ENCODE measurements around the gene TAOK2. TPM values are rescaled to one million over a fixed set of nuclear protein-coding genes. Genes with fewer than 3 reads are reported as not detected.
"Not testable (repeated sequence)": the region's sequence is repeated elsewhere in the genome, so short reads cannot be mapped to it uniquely, and the experiment has no call there.

The TAOK2 gene
- total RNA-seq, 3 donors from 2014 or later: 34.9 to 37.9 (median 37.8) TPM

DNA sequence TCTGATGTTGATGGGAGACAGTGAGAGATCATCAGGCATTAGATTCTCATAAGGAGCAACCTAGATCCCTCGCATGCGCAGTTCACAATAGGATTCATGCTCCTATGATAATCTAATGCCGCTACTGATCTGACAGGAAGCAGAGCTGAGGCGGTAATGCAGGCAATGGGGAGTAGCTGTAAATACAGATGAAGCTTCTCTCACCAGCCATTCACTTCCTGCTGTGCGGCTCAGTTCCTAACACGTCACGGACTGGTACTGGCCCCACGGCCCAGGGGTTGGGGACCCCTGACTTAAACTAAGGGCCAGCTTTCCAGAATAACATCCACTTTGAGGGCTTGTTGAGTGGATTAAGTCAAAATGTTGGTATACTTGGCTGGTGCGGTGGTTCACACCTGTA is 14.4 kb upstream of the TAOK2 start:
- no peak for DNase-seq
- no peak for ATAC-seq
- Mint-ChIP-seq H3K9me3 (no peaks in the 10 kb centered on the region), H3K4me3 (no peak overlapping the region), H3K27me3 (ENCODE audit: low read depth) (no peaks in the 10 kb centered on the region), H3K36me3 (ENCODE audit: insufficient read depth) (no peaks in the 10 kb centered on the region), H3K4me1 (ENCODE audit: low read depth) (peaks cover 16% of the 10 kb centered on the region)

DNA sequence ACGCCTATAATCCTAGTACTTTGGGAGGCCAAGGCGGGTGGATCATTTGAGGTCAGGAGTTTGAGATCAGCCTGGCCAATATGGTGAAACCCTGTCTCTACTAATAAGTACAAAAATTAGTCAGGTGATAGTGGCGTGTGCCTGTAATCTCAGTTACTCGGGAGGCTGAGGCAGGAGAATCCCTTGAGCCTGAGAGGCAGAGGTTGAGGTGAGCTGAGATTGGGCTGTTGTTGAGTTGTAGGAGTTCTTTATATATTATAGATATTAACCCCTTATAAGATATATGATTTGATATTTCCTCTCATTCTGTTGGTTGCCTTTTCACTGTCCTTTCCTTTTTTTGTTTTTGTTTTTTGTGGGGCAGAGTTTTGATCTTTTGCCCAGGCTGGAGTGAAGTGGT is 13.8 kb upstream of the TAOK2 start:
- not testable (repeated sequence) for DNase-seq; ATAC-seq; H3K4me3 Mint-ChIP-seq; H3K9me3 Mint-ChIP-seq; H3K36me3 Mint-ChIP-seq (ENCODE audit: insufficient read depth); H3K27me3 Mint-ChIP-seq (ENCODE audit: low read depth)
- peaks cover 16% of the 10 kb centered on the region for H3K4me1 Mint-ChIP-seq (ENCODE audit: low read depth)

DNA sequence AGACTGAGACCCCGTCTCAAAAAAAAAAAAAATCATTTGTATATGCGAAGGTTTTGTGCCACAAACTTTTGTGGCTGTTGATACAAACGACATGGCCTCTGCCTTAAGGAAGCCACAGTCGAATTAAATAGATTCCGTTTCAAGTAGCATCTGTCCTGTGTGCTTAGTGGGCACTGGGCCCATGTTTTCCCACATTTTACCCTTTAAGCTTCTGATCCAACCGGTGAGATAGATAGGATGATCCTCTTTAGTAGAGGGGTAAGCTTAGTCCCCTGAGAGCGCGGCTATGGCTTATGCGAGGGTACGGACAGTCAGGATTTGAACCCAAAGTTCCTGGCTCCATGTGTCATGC is 12.6 kb upstream of the TAOK2 start:
- DNase-seq (no peak), ATAC-seq (no peak)
- Mint-ChIP-seq H3K4me3 (peak overlapping the region; percentile 83), H3K36me3 (ENCODE audit: insufficient read depth) (peaks cover 1% of the 10 kb centered on the region), H3K27me3 (ENCODE audit: low read depth) (no peaks in the 10 kb centered on the region), H3K9me3 (no peaks in the 10 kb centered on the region), H3K4me1 (ENCODE audit: low read depth) (peaks cover 17% of the 10 kb centered on the region)

DNA sequence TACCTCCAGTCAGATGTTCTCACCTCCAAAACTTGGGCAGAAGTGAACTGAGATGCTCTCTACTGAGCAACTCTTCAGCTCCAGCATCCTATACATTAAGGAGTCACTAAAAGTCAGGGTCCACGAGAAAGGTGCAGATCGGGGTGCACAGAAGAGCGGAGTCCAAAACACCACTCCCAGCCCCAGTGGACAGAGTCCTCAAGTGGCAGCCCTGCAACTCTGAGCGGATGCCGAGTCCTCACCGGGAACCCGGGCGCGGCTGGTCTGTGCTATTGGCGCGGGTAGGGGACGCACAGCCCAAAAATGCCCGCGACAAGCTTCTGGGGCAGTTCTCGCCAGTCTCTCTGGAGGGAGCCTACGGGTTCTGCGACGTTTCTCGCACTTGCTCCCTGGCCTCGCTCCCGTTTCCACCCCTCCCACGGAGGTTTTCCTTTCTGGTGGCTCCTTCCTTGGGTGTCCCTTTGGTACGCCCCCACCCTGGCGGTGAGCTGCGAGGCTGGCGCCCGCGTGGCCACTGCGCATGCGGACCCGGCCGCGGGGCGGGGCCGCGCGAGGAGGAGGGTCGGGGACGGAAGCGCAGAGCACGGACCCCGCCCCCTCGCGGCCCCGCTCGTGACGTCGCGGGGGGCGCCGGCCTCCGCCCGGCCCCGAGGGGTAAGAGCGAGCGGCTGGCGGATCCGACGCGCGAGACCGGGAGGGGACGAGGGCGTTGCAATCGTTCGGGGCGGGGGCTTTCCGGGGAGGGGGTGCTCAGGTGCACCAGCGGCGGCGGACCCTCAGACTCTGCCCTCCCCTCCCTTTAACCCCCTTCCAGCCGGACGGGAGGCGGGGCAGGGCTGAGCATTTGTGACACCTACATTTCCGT is 12.0 kb upstream of the TAOK2 start, which contains the start of gene TMEM219:
Gene TMEM219, plus strand, starts transcription at position 601 of the 865 bp plus-strand sequence. CDS start 1,065 bp downstream, outside the sequence.
- Mint-ChIP-seq H3K4me3 (peak within 1 kb of the TSS; percentile 85), H3K4me1 (ENCODE audit: low read depth) (peaks cover 17% of the 10 kb centered on the region), H3K27me3 (ENCODE audit: low read depth) (no peaks in the 10 kb centered on the region), H3K36me3 (ENCODE audit: insufficient read depth) (peaks cover 1% of the 10 kb centered on the region), H3K9me3 (no peaks in the 10 kb centered on the region)
- ATAC-seq (peak; percentile 88 to 94), DNase-seq (peak; percentile 92)

DNA sequence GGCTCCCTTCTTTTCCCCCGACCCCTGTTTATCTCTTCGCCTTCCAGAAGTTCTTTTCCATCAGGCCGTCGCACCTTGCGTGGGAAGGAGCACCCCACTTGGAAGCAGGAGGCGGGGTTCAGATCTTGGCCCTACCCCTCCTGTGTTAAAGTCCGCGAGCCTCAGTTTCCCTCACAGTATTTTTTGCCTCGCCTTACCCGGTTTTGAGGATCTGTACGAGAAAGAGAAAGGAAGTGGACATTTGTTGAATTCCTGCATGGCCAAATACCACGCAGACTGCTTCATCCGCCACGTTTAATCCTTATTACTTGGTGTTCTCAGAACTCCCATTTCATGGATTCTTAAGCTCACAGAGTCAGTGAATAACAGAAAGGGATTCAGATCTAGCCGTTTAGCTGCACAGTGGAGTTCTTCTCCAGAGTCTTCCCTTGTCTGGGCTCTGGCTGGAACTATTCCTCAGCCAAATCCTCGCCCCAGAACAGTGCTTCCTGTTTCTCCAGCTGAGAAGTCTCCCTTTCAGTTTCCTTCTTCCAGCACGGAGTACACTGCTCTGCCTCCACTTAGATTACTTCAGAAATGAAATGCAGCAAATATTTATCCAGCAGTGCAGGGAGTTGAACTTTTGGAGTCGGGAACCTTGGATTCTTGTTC is 11.2 kb upstream of the TAOK2 start:
- ATAC-seq: no peak
- Mint-ChIP-seq H3K4me1 (ENCODE audit: low read depth) (peaks cover 17% of the 10 kb centered on the region), H3K9me3 (no peaks in the 10 kb centered on the region), H3K36me3 (ENCODE audit: insufficient read depth) (peaks cover 1% of the 10 kb centered on the region), H3K4me3 (peak overlapping the region; percentile 85), H3K27me3 (ENCODE audit: low read depth) (no peaks in the 10 kb centered on the region)
- no peak for DNase-seq

DNA sequence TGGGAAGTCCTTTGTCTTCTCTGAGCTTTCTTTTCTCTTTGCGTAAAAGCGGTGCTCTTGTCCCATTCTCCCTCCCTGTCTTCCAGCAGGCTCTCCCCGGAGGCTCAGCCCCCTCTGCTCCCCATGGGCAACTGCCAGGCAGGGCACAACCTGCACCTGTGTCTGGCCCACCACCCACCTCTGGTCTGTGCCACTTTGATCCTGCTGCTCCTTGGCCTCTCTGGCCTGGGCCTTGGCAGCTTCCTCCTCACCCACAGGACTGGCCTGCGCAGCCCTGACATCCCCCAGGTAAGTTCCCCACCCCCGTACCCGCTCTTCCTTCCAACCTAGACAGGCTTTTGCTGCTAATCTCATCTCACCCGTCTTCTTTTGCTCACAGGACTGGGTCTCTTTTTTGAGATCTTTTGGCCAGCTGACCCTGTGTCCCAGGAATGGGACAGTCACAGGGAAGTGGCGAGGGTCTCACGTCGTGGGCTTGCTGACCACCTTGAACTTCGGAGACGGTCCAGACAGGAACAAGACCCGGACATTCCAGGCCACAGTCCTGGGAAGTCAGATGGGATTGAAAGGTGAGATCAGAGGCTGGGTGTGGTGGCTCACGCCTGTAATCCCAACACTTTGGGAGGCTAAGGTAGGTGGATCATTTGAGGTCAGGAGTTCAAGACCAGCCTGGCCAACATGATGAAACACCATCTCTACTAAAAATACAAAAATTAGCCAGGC is 10.5 kb upstream of the TAOK2 start:
- Mint-ChIP-seq H3K4me1 (ENCODE audit: low read depth) (peaks cover 17% of the 10 kb centered on the region), H3K27me3 (ENCODE audit: low read depth) (no peaks in the 10 kb centered on the region), H3K36me3 (ENCODE audit: insufficient read depth) (peaks cover 1% of the 10 kb centered on the region), H3K4me3 (peak overlapping the region; percentile 85), H3K9me3 (no peaks in the 10 kb centered on the region)
- ATAC-seq (no peak), DNase-seq (no peak)

DNA sequence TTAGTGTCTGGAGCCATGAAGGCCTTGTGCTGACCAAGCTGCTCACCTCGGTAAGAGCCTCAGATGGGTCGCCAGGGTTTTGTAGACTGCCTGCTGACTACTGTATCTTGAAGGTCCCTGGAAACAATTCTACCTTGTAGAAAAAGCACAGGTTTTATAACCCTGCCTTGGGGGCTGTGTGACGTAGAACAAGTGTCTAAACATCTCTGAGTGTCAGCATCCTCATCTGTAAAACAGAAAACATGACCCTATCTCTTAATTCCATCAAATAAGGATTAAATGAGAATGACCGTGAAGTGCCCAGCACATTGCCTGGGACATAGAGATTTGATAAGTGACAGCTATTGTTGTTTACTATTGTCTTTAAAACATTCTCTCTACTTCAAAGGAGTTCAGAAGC is 5.5 kb upstream of the TAOK2 start:
- H3K4me1 Mint-ChIP-seq (ENCODE audit: low read depth): peaks cover 9% of the 10 kb centered on the region
- peaks cover 10% of the 10 kb centered on the region for H3K36me3 Mint-ChIP-seq (ENCODE audit: insufficient read depth)
- H3K27me3 Mint-ChIP-seq (ENCODE audit: low read depth): no peaks in the 10 kb centered on the region
- H3K4me3 Mint-ChIP-seq: no peak overlapping the region
- DNase-seq (no peak), ATAC-seq (no peak)
- no peaks in the 10 kb centered on the region for H3K9me3 Mint-ChIP-seq

DNA sequence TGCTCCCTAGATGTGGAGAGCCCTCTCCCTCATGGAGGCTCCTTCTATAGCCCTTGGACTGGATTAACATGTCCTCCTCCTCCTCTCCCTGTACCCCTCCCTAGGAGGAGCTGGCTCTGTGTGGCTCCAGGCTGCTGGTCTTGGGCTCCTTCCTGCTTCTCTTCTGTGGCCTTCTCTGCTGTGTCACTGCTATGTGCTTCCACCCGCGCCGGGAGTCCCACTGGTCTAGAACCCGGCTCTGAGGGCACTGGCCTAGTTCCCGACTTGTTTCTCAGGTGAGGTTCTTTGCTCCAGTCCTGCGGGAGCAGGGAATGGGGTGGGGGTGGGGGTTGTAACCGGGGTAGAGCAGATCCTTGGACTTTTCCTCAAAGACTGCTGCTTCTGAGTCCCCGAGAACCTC is 2.4 kb upstream of the TAOK2 start:
- no peaks in the 10 kb centered on the region for H3K27me3 Mint-ChIP-seq (ENCODE audit: low read depth)
- no peak for DNase-seq
- H3K9me3 Mint-ChIP-seq: no peaks in the 10 kb centered on the region
- no peak for ATAC-seq
- peaks cover 9% of the 10 kb centered on the region for H3K36me3 Mint-ChIP-seq (ENCODE audit: insufficient read depth)
- no peak overlapping the region for H3K4me3 Mint-ChIP-seq
- H3K4me1 Mint-ChIP-seq (ENCODE audit: low read depth): peaks cover 25% of the 10 kb centered on the region

DNA sequence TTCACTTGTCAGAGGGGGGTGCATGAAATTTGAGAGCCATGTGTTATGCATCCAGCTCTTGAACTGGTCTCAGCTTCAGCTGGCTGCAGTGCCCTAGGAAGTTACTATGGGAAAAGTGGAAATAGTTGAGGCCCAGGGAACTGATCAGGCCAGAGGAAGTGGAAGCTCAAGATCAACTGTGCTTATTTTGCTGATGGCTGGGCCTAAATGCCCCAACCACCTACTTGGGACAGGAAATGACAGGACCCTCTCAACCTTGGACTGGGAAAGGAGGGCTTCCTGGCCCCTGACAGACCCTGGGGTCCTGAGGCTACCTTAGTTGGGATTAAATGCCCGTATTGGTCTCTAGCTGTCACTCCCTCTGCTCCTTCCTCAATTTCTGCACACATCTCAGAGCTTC is 1.2 kb upstream of the TAOK2 start:
- Mint-ChIP-seq H3K27me3 (ENCODE audit: low read depth) (no peaks in the 10 kb centered on the region), H3K4me3 (peak overlapping the region; percentile 95), H3K36me3 (ENCODE audit: insufficient read depth) (peaks cover 9% of the 10 kb centered on the region), H3K4me1 (ENCODE audit: low read depth) (peaks cover 32% of the 10 kb centered on the region), H3K9me3 (no peaks in the 10 kb centered on the region)
- ATAC-seq: no peak
- no peak for DNase-seq

DNA sequence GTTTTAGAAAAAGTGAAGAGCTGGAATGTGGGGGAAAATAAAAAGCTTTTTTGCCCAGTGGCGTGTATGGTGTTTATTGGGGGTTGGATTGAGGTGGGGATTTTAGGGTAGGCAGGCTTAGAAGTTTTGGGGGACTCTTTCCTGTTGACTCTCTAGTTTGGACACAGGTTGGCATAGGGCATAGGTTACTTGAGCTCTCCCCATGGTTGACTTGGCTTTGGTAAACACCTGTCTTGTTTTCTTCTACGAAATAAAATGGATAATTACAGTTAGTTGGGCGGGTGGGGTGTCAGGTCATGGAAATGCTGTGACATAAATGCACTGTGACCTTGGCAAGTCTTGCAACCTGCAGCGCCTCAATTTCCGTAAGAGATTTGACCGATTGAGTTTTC is 680 bp upstream of the TAOK2 start:
- peaks cover 32% of the 10 kb centered on the region for H3K4me1 Mint-ChIP-seq (ENCODE audit: low read depth)

DNA sequence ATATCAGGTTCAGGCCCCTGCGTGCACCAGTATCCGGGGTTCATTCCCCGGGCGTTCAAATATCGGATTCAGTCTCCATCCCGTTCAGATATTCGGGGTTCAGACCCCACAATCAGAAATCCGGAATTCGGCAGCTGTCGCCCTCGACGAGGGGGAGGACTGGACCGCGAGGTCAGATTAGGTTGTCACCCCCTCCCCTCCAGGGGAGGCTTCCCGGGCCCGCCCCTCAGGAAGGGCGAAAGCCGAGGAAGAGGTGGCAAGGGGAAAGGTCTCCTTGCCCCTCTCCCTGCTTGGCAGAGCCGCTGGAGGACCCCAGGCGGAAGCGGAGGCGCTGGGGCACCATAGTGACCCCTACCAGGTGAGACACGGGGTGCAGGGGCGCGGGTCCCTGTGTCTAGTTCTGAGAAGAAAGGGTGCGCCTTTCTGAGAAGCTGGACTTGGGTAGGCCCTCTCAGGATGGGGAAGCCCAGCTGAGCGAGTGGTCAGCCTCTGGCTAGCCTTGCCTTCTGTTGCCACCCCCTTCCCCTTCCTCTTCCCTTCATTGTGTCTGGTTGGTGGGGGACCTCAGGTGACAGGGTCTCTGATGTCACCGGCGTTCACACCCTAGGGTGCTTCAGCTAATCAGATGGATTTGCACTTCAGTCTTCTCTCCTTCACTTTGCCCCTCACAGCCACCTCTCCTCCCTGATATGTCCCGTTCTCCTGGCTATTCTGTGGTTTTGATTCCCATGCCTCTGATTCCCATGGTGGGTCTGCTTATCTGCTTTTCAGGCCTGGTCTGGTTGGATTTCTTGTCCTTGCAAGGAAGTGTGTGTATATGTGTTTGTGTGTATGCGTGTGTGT is 844 bp downstream of the TAOK2 start:
- Mint-ChIP-seq H3K4me1 (ENCODE audit: low read depth) (peaks cover 32% of the 10 kb centered on the region), H3K4me3 (peak overlapping the region; percentile 95), H3K36me3 (ENCODE audit: insufficient read depth) (peaks cover 14% of the 10 kb centered on the region), H3K27me3 (ENCODE audit: low read depth) (no peaks in the 10 kb centered on the region), H3K9me3 (no peaks in the 10 kb centered on the region)
- DNase-seq: no peak
- no peak for ATAC-seq

More for the DNA sequence above, 680 bp upstream of the TAOK2 start:
- DNase-seq: no peak
- no peaks in the 10 kb centered on the region for H3K9me3 Mint-ChIP-seq
- H3K36me3 Mint-ChIP-seq (ENCODE audit: insufficient read depth): peaks cover 9% of the 10 kb centered on the region
- no peaks in the 10 kb centered on the region for H3K27me3 Mint-ChIP-seq (ENCODE audit: low read depth)
- H3K4me3 Mint-ChIP-seq: peak overlapping the region; percentile 95
- no peak for ATAC-seq

DNA sequence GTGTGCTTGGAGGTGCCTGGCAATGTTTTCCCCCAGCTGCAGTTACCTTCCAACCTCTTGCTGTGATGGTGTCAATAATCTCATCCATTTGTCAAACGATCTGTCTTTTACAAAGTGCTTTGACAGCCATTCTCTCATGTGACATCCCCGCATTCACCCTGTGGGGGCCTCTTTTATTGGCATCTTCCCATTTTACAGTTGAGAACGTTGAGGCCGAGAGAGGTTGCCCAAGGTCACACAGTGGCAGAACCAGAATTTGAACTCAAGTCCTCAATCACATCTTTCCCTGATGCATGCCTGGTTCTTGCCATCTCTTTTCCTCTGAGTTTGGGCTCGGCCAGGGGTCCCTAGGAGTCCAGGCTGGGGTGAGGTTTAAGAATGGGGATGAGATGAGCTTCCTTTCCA is 1.5 kb downstream of the TAOK2 start:
- Mint-ChIP-seq H3K4me3 (peak overlapping the region; percentile 95), H3K9me3 (no peaks in the 10 kb centered on the region), H3K36me3 (ENCODE audit: insufficient read depth) (peaks cover 16% of the 10 kb centered on the region), H3K27me3 (ENCODE audit: low read depth) (no peaks in the 10 kb centered on the region), H3K4me1 (ENCODE audit: low read depth) (peaks cover 32% of the 10 kb centered on the region)
- ATAC-seq (no peak), DNase-seq (no peak)

DNA sequence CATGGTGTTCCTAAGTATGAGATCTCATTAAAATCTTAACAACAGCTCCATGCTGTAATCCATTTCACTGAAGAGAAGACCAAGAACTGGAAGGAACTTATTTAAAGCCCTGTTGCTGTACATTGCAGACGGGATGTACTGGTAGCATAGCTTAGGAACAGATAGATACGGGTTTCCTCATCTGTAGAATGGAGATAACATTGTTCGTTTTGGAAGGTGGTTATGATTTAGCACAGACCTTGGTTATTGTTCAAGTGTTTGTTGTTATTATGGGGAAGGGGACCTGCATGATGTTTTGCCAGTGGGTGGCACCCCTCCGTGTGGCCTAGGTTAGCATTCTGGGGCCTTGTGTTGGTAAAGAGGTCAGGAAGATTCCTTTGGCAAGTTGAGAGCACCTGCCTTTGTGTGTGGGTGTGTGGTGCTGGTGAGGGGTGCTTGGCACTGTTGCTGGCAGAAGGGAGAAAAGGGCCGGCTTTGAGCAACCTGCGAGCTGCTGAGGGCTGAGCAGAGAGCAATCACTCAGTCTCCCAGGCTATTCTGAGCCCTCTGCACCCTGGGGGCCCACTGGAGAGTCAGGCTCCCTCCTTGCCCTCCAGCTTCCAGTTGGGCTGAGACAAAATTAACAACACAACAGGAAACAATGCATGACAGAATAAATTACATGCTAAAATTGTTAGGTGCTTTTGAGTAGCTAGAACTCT is 2.3 kb downstream of the TAOK2 start:
- Mint-ChIP-seq H3K36me3 (ENCODE audit: insufficient read depth) (peaks cover 22% of the 10 kb centered on the region), H3K9me3 (no peaks in the 10 kb centered on the region), H3K4me1 (ENCODE audit: low read depth) (peaks cover 32% of the 10 kb centered on the region), H3K4me3 (peak overlapping the region; percentile 95), H3K27me3 (ENCODE audit: low read depth) (no peaks in the 10 kb centered on the region)
- DNase-seq: no peak
- ATAC-seq: no peak

All from activated T-cell treated with anti-CD3 and anti-CD28 coated beads, Interleukin-2, amount 50 U/mL, for 4 hours (primary cell).